ENCODE data around the gene GPT2.
A peak's percentile ranks its signal among the peaks of the same experiment; 100 is the strongest.

Gene GPT2

GRCh38 chr16:46973996-46974324 is 89.8 kb downstream of the GPT2 start:
- H3K9me3 ChIP-seq (ENCODE audit: control insufficient read depth in 2 of 2, low read length in 2 of 2) = no peaks in the 10 kb centered on the region
- peak overlapping the region; percentile 84 to 97 for H3K9ac ChIP-seq (ENCODE audit: low read length in 2 of 2)
- H3K4me1 ChIP-seq (ENCODE audit: control insufficient read depth, insufficient read depth, low read length) = peaks cover 21% of the 10 kb centered on the region
- peak overlapping the region; percentile 67 to 86 for H3K4me3 ChIP-seq (ENCODE audit: low read length in 2 of 2)
- H3K27me3 ChIP-seq (ENCODE audit: control insufficient read depth in 1 of 2, insufficient read depth in 2 of 2, low read length in 2 of 2) = no peaks in the 10 kb centered on the region
- H3K27ac ChIP-seq (ENCODE audit: low read length) = peak overlapping the region; percentile 94
- peaks cover 2 to 4% of the 10 kb centered on the region in 2 donors for H3K36me3 ChIP-seq (ENCODE audit: control insufficient read depth in 2 of 2, insufficient read depth in 2 of 2, low read length in 2 of 2)

GRCh38 chr16:46974352-46974751 is 90.2 kb downstream of the GPT2 start:
- Histone ChIP-seq H3K9me3 (ENCODE audit: control insufficient read depth in 2 of 2, low read length in 2 of 2) (no peaks in the 10 kb centered on the region), H3K4me3 (ENCODE audit: low read length in 2 of 2) (peak overlapping the region; percentile 67 to 86), H3K4me1 (ENCODE audit: control insufficient read depth, insufficient read depth, low read length) (peaks cover 21% of the 10 kb centered on the region), H3K36me3 (ENCODE audit: control insufficient read depth in 2 of 2, insufficient read depth in 2 of 2, low read length in 2 of 2) (peaks cover 2 to 4% of the 10 kb centered on the region in 2 donors), H3K27ac (ENCODE audit: low read length) (peak overlapping the region; percentile 94), H3K9ac (ENCODE audit: low read length in 2 of 2) (peak overlapping the region; percentile 84 to 97), H3K27me3 (ENCODE audit: control insufficient read depth in 1 of 2, insufficient read depth in 2 of 2, low read length in 2 of 2) (no peaks in the 10 kb centered on the region)

- Histone ChIP-seq H3K27me3 (ENCODE audit: control insufficient read depth in 1 of 2, insufficient read depth in 2 of 2, low read length in 2 of 2) (no peaks in the 10 kb centered on the region), H3K9me3 (ENCODE audit: control insufficient read depth in 2 of 2, low read length in 2 of 2) (no peaks in the 10 kb centered on the region), H3K27ac (ENCODE audit: low read length) (no peak overlapping the region), H3K9ac (ENCODE audit: low read length in 2 of 2) (no peak overlapping the region), H3K4me1 (ENCODE audit: control insufficient read depth, insufficient read depth, low read length) (peaks cover 20% of the 10 kb centered on the region), H3K36me3 (ENCODE audit: control insufficient read depth in 2 of 2, insufficient read depth in 2 of 2, low read length in 2 of 2) (peaks cover 2 to 3% of the 10 kb centered on the region in 2 donors), H3K4me3 (ENCODE audit: low read length in 2 of 2) (no peak overlapping the region)
These were observed 91.0 kb downstream of the GPT2 start for GRCh38 chr16:46975165-46975564.

GRCh38 chr16:46975908-46976470 is 91.8 kb downstream of the GPT2 start:
- Histone ChIP-seq H3K4me3 (ENCODE audit: low read length in 2 of 2) (no peak overlapping the region), H3K36me3 (ENCODE audit: control insufficient read depth in 2 of 2, insufficient read depth in 2 of 2, low read length in 2 of 2) (peaks cover 0 to 2% of the 10 kb centered on the region in 2 donors), H3K9me3 (ENCODE audit: control insufficient read depth in 2 of 2, low read length in 2 of 2) (no peaks in the 10 kb centered on the region), H3K4me1 (ENCODE audit: control insufficient read depth, insufficient read depth, low read length) (peaks cover 17% of the 10 kb centered on the region), H3K27me3 (ENCODE audit: control insufficient read depth in 1 of 2, insufficient read depth in 2 of 2, low read length in 2 of 2) (no peaks in the 10 kb centered on the region), H3K27ac (ENCODE audit: low read length) (no peak overlapping the region), H3K9ac (ENCODE audit: low read length in 2 of 2) (no peak overlapping the region)

- H3K9ac ChIP-seq (ENCODE audit: low read length in 2 of 2) = no peak overlapping the region
- no peaks in the 10 kb centered on the region for H3K36me3 ChIP-seq (ENCODE audit: control insufficient read depth in 2 of 2, insufficient read depth in 2 of 2, low read length in 2 of 2)
- H3K4me1 ChIP-seq (ENCODE audit: control insufficient read depth, insufficient read depth, low read length) = peaks cover 17% of the 10 kb centered on the region
- no peaks in the 10 kb centered on the region for H3K9me3 ChIP-seq (ENCODE audit: control insufficient read depth in 2 of 2, low read length in 2 of 2)
- no peak overlapping the region for H3K27ac ChIP-seq (ENCODE audit: low read length)
- H3K4me3 ChIP-seq (ENCODE audit: low read length in 2 of 2) = no peak overlapping the region
- no peaks in the 10 kb centered on the region for H3K27me3 ChIP-seq (ENCODE audit: control insufficient read depth in 1 of 2, insufficient read depth in 2 of 2, low read length in 2 of 2)
These were observed 92.4 kb downstream of the GPT2 start for GRCh38 chr16:46976550-46976949.
